Measurements from ENCODE around the gene RBM15B. TPM values are rescaled to one million over a fixed set of nuclear protein-coding genes. Genes with fewer than 3 reads are reported as not detected.

The RBM15B gene
- total RNA-seq, 1 donor from 2014 or later = 28.0 TPM

- DNase-seq (ENCODE audit: low spot score) = no peak
Measured at GRCh38 chr3:51436998-51437639, 46.0 kb downstream of the RBM15B start.

GRCh38 chr3:51441282-51442030 is 50.4 kb downstream of the RBM15B start:
- DNase-seq (ENCODE audit: low spot score) = no peak

GRCh38 chr3:51445544-51446280 is 54.6 kb downstream of the RBM15B start:
- DNase-seq (ENCODE audit: low spot score) = no peak

Other genes with a start within 250 kb of the RBM15B start
- gene MANF, start 6.0 kb upstream of the RBM15B start, total RNA-seq = 87.8 TPM
- gene DCAF1, start 108.7 kb downstream of the RBM15B start, total RNA-seq = 23.9 TPM
- 25.1 TPM for gene RAD54L2, start 147.4 kb downstream of the RBM15B start, total RNA-seq